ENCODE measurements around the gene LEPROT.

GRCh38 chr1:65444128-65444640 is 23.7 kb downstream of the LEPROT start:
- TF ChIP-seq CTCF (IDR thresholded peaks at IDR 0.05) (no peak), POLR2A (IDR thresholded peaks at IDR 0.05) (no peak)
